ENCODE results near the gene HIVEP3. TPM values are rescaled to one million over a fixed set of nuclear protein-coding genes. Genes with fewer than 3 reads are reported as not detected.

HIVEP3 gene
- polyA plus RNA-seq, 1 of the 3 experiments (the other 2 are of a cell fraction), result 6.4 TPM

DNA sequence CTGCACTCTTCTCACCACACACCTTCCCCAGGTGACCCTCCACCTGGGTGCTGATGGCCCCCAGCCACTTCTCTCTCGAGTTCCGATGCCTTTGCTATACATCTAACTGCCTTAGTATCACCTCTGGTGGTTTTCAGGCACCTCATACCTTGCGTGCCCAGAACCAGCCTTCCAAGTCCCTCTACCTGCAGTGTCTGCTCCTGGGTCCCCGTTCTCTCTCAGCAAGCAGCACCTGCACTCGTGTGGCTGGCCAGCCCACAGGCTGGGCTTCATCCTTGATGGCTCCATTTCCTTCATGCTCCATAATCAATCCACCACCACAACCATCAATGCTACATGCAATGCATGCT lies 385.0 kb downstream of the HIVEP3 start:
- Histone ChIP-seq H3K4me3 (ENCODE audit: low read depth in 2 of 2, low read length in 1 of 2) (no peak overlapping the region), H3K4me1 (ENCODE audit: control insufficient read depth in 1 of 2, insufficient read depth in 2 of 2, low read depth in 1 of 2, low read length in 1 of 2) (peaks cover 5 to 21% of the 10 kb centered on the region in 2 experiments; a peak in 2 of 4 replicates), H4K20me1 (ENCODE audit: insufficient read depth) (no peaks in the 10 kb centered on the region; the same call in 1 of the 2 replicates), H3K4me2 (no peak overlapping the region), H2AFZ (ENCODE audit: low read depth) (no peak overlapping the region), H3K27ac (ENCODE audit: low read depth in 2 of 2, low read length in 1 of 2) (no peak overlapping the region), H3F3A (replicated peaks; ENCODE audit: insufficient read depth) (peaks cover 5% of the 10 kb centered on the region), H3K79me2 (ENCODE audit: insufficient read depth) (no peaks in the 10 kb centered on the region), H3K9me2 (no peaks in the 10 kb centered on the region), H3K9me3 (no peaks in the 10 kb centered on the region), H3K27me3 (ENCODE audit: insufficient read depth) (no peaks in the 10 kb centered on the region), H3K9ac (no peak overlapping the region), H3K36me3 (replicated peaks in 1 of 2; ENCODE audit: control insufficient read depth in 1 of 2, insufficient read depth in 2 of 2, low read length in 1 of 2) (no peaks in the 10 kb centered on the region)
- TF ChIP-seq, protein P1, sequence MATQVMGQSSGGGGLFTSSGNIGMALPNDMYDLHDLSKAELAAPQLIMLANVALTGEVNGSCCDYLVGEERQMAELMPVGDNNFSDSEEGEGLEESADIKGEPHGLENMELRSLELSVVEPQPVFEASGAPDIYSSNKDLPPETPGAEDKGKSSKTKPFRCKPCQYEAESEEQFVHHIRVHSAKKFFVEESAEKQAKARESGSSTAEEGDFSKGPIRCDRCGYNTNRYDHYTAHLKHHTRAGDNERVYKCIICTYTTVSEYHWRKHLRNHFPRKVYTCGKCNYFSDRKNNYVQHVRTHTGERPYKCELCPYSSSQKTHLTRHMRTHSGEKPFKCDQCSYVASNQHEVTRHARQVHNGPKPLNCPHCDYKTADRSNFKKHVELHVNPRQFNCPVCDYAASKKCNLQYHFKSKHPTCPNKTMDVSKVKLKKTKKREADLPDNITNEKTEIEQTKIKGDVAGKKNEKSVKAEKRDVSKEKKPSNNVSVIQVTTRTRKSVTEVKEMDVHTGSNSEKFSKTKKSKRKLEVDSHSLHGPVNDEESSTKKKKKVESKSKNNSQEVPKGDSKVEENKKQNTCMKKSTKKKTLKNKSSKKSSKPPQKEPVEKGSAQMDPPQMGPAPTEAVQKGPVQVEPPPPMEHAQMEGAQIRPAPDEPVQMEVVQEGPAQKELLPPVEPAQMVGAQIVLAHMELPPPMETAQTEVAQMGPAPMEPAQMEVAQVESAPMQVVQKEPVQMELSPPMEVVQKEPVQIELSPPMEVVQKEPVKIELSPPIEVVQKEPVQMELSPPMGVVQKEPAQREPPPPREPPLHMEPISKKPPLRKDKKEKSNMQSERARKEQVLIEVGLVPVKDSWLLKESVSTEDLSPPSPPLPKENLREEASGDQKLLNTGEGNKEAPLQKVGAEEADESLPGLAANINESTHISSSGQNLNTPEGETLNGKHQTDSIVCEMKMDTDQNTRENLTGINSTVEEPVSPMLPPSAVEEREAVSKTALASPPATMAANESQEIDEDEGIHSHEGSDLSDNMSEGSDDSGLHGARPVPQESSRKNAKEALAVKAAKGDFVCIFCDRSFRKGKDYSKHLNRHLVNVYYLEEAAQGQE (IDR thresholded peaks at IDR 0.05; ENCODE audit: low read depth, low read length), result no peak
- TF ChIP-seq TAF1 (IDR thresholded peaks at IDR 0.05; ENCODE audit: borderline replicate concordance, low read depth, low read length), result no peak
- TF ChIP-seq, protein P2, sequence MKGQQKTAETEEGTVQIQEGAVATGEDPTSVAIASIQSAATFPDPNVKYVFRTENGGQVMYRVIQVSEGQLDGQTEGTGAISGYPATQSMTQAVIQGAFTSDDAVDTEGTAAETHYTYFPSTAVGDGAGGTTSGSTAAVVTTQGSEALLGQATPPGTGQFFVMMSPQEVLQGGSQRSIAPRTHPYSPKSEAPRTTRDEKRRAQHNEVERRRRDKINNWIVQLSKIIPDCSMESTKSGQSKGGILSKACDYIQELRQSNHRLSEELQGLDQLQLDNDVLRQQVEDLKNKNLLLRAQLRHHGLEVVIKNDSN (IDR thresholded peaks at IDR 0.05; ENCODE audit: borderline replicate concordance, low read depth), result no peak
- TF ChIP-seq GABPA (IDR thresholded peaks at IDR 0.05; ENCODE audit: low read depth), result no peak
- no peak for TF ChIP-seq ELF1 (IDR thresholded peaks at IDR 0.05)
- TF ChIP-seq CHD2 (IDR thresholded peaks at IDR 0.05; ENCODE audit: low read length, partially characterized antibody), result no peak
- TF ChIP-seq POLR2AphosphoS5 (IDR thresholded peaks at IDR 0.05; ENCODE audit: low read depth, low read length), result no peak
- TF ChIP-seq EZH2phosphoT487 (IDR thresholded peaks at IDR 0.05; ENCODE audit: borderline replicate concordance, low read depth), result no peak
- no peak for TF ChIP-seq GATA2 (CRISPR knock-in tag; IDR thresholded peaks at IDR 0.05)
- no peak for TF ChIP-seq EP300 (IDR thresholded peaks at IDR 0.05; ENCODE audit: borderline replicate concordance in 1 of 2, low read depth in 1 of 2, low read length in 1 of 2)
- TF ChIP-seq, protein P3, sequence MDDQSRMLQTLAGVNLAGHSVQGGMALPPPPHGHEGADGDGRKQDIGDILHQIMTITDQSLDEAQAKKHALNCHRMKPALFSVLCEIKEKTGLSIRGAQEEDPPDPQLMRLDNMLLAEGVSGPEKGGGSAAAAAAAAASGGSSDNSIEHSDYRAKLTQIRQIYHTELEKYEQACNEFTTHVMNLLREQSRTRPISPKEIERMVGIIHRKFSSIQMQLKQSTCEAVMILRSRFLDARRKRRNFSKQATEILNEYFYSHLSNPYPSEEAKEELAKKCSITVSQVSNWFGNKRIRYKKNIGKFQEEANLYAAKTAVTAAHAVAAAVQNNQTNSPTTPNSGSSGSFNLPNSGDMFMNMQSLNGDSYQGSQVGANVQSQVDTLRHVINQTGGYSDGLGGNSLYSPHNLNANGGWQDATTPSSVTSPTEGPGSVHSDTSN (IDR thresholded peaks at IDR 0.05), result no peak
- TF ChIP-seq FOXJ3 (CRISPR knock-in tag; IDR thresholded peaks at IDR 0.05), result no peak
- TF ChIP-seq TCF12 (IDR thresholded peaks at IDR 0.05), result no peak
- TF ChIP-seq SMC3 (IDR thresholded peaks at IDR 0.05; ENCODE audit: low read depth, low read length), result no peak
- TF ChIP-seq YY1 (IDR thresholded peaks at IDR 0.05; ENCODE audit: low read depth), result no peak
- no peak for TF ChIP-seq TEAD4 (IDR thresholded peaks at IDR 0.05; ENCODE audit: borderline replicate concordance, insufficient read depth)
- DNase-seq, result no peak
- WGBS (ENCODE audit: low lambda C conversion rate), result 66% methylated on average over 5 of the region's 5 CpGs
- CTCF ChIA-PET, result interaction anchor here (1.1 to 2.0 kb wide), 3 partner anchors 18 to 101 kb away, joined by 3 to 6 read pairs (median 3); no protein-coding TSS in a partner anchor
- POLR2A ChIA-PET, result no interaction called here
